Skeletal muscle satellite cell (primary cell): Measurements from ENCODE around the gene ULK1. TPM values are rescaled to one million over a fixed set of nuclear protein-coding genes. Genes with fewer than 3 reads are reported as not detected.
"Not testable (repeated sequence)": the region's sequence is repeated elsewhere in the genome, so short reads cannot be mapped to it uniquely, and the experiment has no call there.

Experiments used
- H3K27me3 ChIP-seq: 2 replicates; pipeline ENCODE4 v1.7.0; 2013; ENCODE audit warnings: low read length; ENCODE audit not compliant: control insufficient read depth, insufficient read depth
- H3K36me3 ChIP-seq: 2 replicates; pipeline ENCODE4 v1.7.0; 2013; ENCODE audit warnings: mild to moderate bottlenecking, control low read depth, low read length; ENCODE audit not compliant: insufficient read depth
- H3K4me1 ChIP-seq: 2 replicates; pipeline ENCODE4 v1.7.0; 2013; ENCODE audit warnings: low read length; ENCODE audit not compliant: control insufficient read depth, insufficient read depth
- H3K4me2 ChIP-seq: 2 replicates; pipeline ENCODE4 v1.7.0; 2013; ENCODE audit warnings: mild to moderate bottlenecking, low read length
- H3K4me3 ChIP-seq: 2 replicates; pipeline ENCODE4 v1.7.0; 2013; ENCODE audit warnings: low read length
- H3K9ac ChIP-seq: 2 replicates; pipeline ENCODE4 v1.7.0; 2013; ENCODE audit warnings: mild to moderate bottlenecking, low read depth, low read length, moderate library complexity
- H3K9me3 ChIP-seq: replicated peaks from 2 replicates; pipeline ENCODE4 v1.7.0; 2013; ENCODE audit warnings: mild to moderate bottlenecking, control low read depth, low read length
- small RNA-seq: library from RNA; depleted of rRNA; stranded (forward); fragments of <200 nt; gene quantifications from one replicate; pipeline ENCODE3, GENCODE V24; 2012

ULK1 gene

DNA sequence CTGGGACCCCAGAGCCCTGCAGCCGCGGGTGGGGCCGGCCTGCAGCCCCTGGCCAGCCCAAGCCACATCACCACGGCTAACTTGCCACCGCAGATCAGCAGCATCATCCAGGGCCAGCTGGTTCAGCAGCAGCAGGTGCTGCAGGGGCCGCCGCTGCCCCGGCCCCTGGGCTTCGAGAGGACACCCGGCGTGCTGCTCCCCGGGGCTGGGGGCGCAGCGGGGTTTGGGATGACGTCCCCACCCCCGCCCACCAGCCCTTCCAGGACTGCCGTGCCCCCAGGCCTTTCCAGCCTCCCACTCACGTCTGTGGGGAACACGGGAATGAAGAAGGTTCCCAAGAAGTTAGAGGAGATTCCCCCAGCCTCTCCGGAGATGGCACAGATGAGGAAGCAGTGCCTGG lies 66.9 kb downstream of the ULK1 start:
- H3K27me3 ChIP-seq, H3K4me2 ChIP-seq, H3K9ac ChIP-seq, H3K36me3 ChIP-seq, H3K4me3 ChIP-seq, H3K9me3 ChIP-seq: not testable (repeated sequence)
- H3K4me1 ChIP-seq: peaks cover 38% of the 10 kb centered on the region

DNA sequence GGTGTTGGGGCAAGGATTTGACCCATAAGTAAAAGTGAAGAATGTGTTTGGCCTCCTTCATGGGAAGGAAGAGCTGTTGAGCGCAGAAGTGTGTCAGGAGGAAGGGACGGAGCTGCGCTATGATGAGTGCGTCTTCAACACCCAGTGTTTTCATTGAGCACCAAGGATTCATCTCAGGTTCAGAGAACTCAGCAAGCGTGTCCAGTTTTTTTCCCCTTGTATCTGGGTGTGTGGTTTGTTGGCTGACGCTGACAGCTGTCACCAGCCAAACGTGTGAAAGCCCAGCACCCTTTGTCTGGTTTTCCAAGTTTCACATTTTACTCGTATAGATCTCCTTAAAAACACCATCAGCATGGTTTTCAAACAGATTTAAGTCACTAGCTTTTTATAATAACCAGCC lies 67.6 kb downstream of the ULK1 start:
- Histone ChIP-seq H3K4me2 (no peak overlapping the region), H3K27me3 (no peaks in the 10 kb centered on the region), H3K36me3 (peaks cover 5% of the 10 kb centered on the region), H3K4me3 (no peak overlapping the region), H3K9me3 (no peaks in the 10 kb centered on the region), H3K4me1 (peaks cover 38% of the 10 kb centered on the region), H3K9ac (no peak overlapping the region)

DNA sequence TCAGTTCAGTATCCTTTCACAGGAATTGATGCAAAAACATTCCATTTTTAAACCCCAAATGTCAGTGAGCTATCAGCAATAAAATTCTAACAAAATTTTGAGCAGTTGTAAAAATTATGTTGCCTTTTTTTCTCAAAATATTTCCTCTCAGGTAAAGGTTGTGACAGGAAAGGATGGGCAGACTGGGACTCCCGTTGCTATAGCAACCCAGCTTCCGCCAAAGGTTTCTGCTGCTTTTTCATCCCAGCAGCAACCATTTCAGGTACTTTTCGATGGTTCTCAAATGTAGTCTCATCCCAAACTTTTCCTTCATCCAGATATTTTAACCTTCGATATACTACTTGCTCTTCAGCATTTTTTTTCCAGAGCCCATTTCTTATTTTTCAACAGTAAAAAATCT lies 69.0 kb downstream of the ULK1 start:
- peaks cover 5% of the 10 kb centered on the region for H3K36me3 ChIP-seq

DNA sequence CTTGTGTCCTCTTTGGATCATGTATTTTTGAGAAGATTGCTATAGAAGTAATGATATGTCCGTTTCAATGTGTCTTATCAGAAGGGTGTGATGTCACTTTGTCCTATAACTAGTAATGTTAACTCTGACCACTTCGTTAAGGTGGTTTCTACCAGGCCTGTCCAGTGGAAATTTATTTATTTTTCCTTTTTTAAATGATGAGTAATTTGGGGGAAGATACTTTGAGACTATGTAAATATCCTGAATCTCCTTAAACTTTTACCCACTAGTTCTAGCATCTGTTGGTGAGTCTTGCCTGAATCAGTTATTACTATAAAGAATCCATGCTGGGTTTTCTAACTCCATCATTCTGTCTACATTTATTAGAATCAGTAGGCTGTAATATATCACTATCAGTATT lies 70.7 kb downstream of the ULK1 start:
- Histone ChIP-seq H3K4me3 (no peak overlapping the region), H3K4me2 (no peak overlapping the region), H3K4me1 (peaks cover 19% of the 10 kb centered on the region), H3K9ac (no peak overlapping the region), H3K9me3 (no peaks in the 10 kb centered on the region), H3K36me3 (peaks cover 5% of the 10 kb centered on the region), H3K27me3 (no peaks in the 10 kb centered on the region)

More for the DNA sequence above, 69.0 kb downstream of the ULK1 start:
- no peaks in the 10 kb centered on the region for H3K27me3 ChIP-seq
- no peak overlapping the region for H3K4me2 ChIP-seq
- H3K9ac ChIP-seq: no peak overlapping the region
- H3K4me3 ChIP-seq: no peak overlapping the region
- H3K4me1 ChIP-seq: peaks cover 33% of the 10 kb centered on the region
- H3K9me3 ChIP-seq: no peaks in the 10 kb centered on the region

DNA sequence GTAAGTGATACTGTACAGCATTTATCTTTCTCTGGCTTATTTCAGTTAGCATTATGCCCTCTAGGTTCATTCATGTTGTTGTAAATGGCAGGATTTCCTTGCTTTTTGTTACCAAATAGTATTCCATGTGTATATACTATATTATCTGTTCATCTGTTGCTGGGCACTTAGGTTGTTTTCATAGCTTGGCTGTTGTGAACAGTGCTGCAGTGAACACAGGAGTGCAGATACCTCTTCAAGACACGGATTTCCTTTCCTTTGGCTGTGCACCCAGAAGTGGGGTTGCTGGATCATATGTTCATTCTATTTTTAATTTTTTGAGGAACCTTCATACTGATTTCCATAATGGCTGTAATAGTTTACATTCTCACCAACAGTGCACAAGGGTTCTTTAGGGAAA lies 76.8 kb downstream of the ULK1 start:
- Histone ChIP-seq H3K4me3 (no peak overlapping the region), H3K4me1 (no peaks in the 10 kb centered on the region), H3K9me3 (no peaks in the 10 kb centered on the region), H3K4me2 (no peak overlapping the region), H3K36me3 (peaks cover 2% of the 10 kb centered on the region), H3K27me3 (no peaks in the 10 kb centered on the region), H3K9ac (no peak overlapping the region)

Small RNA genes lying within 50 kb of the gene (small RNA-seq; reads per million reads assigned to genes)
- not detected for gene AC131009.3
